Gastrocnemius medialis (tissue), 4 donors: Measurements from ENCODE around the gene MAD1L1. TPM values are rescaled to one million over a fixed set of nuclear protein-coding genes. Genes with fewer than 3 reads are reported as not detected.

ENCODE experiments used
- ATAC-seq, 2 donors: fragments of 150-250 bp; one replicate each; pipeline ENCODE4 v1.9.1; 2016
- DNase-seq, 2 donors: peaks; one replicate each; pipeline ENCODE4 v3.0.0-alpha.2; 2019
- H3K27ac ChIP-seq, 4 donors: fragments of 200-600 bp; sonication (generic); 1 replicate in 1 of 4; 2 replicates in 3 of 4; pipeline ENCODE4 v1.5.1; 2016 to 2018; ENCODE audit warnings: mild to moderate bottlenecking in 2 of 4, moderate library complexity in 1 of 4
- H3K27me3 ChIP-seq, 3 donors: fragments of 200-600 bp; sonication (generic) in 2 of 3; 1 replicate in 1 of 3; 2 replicates in 2 of 3; pipeline versions ENCODE4 v1.5.1 to v1.6.0; 2016 to 2019; ENCODE audit warnings: mild to moderate bottlenecking in 1 of 3, moderate library complexity in 1 of 3
- H3K36me3 ChIP-seq, 2 donors: fragments of 200-600 bp; sonication (generic) in 1 of 2; one replicate each; pipeline ENCODE4 v1.5.1; 2017 to 2018
- H3K4me1 ChIP-seq, 2 donors: fragments of 200-600 bp; sonication (generic) in 1 of 2; one replicate each; pipeline ENCODE4 v1.5.1; 2016 to 2017; ENCODE audit warnings: mild to moderate bottlenecking in 2 of 2
- H3K4me3 ChIP-seq, 4 donors: fragments of 200-600 bp; sonication (generic) in 3 of 4; 1 replicate in 1 of 4; 2 replicates in 3 of 4; pipeline ENCODE4 v1.5.1; 2016 to 2019; ENCODE audit warnings: mild to moderate bottlenecking in 2 of 4
- H3K9me3 ChIP-seq, 3 donors: fragments of 200-600 bp; sonication (generic) in 2 of 3; 1 replicate in 1 of 3; 2 replicates in 2 of 3; pipeline ENCODE4 v1.5.1; 2016 to 2019
- POLR2A ChIP-seq, 2 donors: fragments of 450-650 bp; IDR thresholded peaks; one replicate each; pipeline ENCODE4 v1.6.1; 2017; ENCODE audit warnings: antibody characterized with exemption in 2 of 2, mild to moderate bottlenecking in 2 of 2, moderate library complexity in 2 of 2
- in situ Hi-C, 4 donors: fragments of 200-750 bp; cut with MboI; loops; one replicate each; pipeline versions ENCODE4 v1.15.0 to v1.8.0; 2017; ENCODE audit warnings: low sequenced_read_pairs in 4 of 4
- intact Hi-C: fragments of 100-400 bp; cut with DNase I; formaldehyde crosslinking; loops from one replicate; pipeline ENCODE4 v1.15.1; 2023; ENCODE audit warnings: low total_unique reads
- total RNA-seq, 4 donors: library from RNA; depleted of rRNA; stranded (reverse); fragments of >200 nt; gene quantifications; one replicate each; pipeline versions ENCODE4 v1.1.0 to v1.2.3, GENCODE V29; 2016
- TF ChIP-seq, protein P1 (sequence below), 5 experiments: fragments of 450-650 bp in 3 of 5; fragments of 200-600 bp in 2 of 5; sonication (generic) in 2 of 5; IDR thresholded peaks in 4 of 5; conservative IDR thresholded peaks in 1 of 5; 1 replicate in 4 of 5; 2 replicates in 1 of 5; pipeline ENCODE4 v1.5.1; 2016 to 2019; ENCODE audit warnings: antibody characterized with exemption in 5 of 5, mild to moderate bottlenecking in 3 of 5, moderate library complexity in 3 of 5

Gene MAD1L1
- total RNA-seq, 4 donors from 2014 or later = 19.7 to 32.4 (median 22.7) TPM

DNA sequence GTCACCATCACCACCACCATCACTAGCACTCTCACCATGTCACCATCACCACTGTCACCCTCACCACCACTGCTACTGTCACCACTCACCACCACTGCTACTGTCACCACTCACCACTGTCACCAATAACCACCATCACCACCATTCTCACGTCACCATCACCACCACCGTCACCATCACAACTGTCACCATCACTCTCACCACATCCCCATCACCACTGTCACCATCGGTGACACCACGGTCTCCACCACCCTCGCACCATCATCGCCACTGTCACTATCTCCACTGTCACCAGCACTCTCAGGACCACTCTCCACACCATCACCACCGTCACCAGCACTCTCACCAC is 130.4 kb downstream of the MAD1L1 start:
- intact Hi-C loops = loop anchor here (10.0 kb wide), 1 partner anchor 52 kb away; no protein-coding TSS in a partner anchor
- peaks cover 21 to 25% of the 10 kb centered on the region in 2 donors for H3K4me1 ChIP-seq
- in situ Hi-C loops = no loop called here

DNA sequence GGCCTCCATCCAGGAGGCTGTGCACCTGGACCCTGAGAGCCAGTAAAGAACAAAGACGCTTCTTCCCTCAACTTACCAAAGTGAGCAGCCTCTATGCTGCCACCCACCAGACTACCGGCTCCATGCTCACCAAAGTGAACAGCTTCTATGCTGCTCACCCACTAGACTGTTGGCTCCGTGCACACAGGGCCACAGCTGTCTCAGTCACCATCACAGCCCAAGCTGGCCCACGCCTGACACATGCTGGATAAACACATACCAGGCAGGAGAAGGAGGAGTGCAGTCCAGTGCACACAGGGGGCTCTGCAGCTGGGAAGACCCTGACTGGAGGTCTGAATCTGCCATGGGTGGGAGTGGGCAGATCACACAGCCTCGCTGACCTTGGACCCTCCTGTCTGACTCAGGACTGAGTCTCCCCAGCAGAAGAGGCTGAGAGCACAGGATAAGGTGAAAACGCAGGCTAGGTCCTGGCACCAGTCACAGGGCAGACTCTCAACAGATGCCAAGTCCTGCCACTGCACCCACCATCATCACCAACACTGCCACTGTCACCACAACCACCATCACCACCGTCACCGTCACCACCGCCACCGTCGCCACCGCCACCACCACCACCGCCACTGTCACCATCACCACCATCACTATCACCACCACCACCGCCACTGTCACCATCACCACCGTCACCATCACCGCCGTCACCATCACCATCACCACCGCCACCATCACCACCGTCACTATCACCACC is 130.9 kb downstream of the MAD1L1 start:
- Histone ChIP-seq H3K9me3 (no peaks in the 10 kb centered on the region), H3K36me3 (no peaks in the 10 kb centered on the region), H3K4me3 (no peak overlapping the region), H3K4me1 (peaks cover 19 to 20% of the 10 kb centered on the region in 2 donors), H3K27ac (no peak overlapping the region), H3K27me3 (no peaks in the 10 kb centered on the region)
- in situ Hi-C loops (no loop called here), intact Hi-C loops (loop anchor here (10.0 kb wide), 1 partner anchor 53 kb away; no protein-coding TSS in a partner anchor)
- ATAC-seq (no peak), DNase-seq (no peak)
- TF ChIP-seq, protein P1, sequence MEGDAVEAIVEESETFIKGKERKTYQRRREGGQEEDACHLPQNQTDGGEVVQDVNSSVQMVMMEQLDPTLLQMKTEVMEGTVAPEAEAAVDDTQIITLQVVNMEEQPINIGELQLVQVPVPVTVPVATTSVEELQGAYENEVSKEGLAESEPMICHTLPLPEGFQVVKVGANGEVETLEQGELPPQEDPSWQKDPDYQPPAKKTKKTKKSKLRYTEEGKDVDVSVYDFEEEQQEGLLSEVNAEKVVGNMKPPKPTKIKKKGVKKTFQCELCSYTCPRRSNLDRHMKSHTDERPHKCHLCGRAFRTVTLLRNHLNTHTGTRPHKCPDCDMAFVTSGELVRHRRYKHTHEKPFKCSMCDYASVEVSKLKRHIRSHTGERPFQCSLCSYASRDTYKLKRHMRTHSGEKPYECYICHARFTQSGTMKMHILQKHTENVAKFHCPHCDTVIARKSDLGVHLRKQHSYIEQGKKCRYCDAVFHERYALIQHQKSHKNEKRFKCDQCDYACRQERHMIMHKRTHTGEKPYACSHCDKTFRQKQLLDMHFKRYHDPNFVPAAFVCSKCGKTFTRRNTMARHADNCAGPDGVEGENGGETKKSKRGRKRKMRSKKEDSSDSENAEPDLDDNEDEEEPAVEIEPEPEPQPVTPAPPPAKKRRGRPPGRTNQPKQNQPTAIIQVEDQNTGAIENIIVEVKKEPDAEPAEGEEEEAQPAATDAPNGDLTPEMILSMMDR (IDR thresholded peaks at IDR 0.05 in 4 of 5, conservative IDR thresholded peaks at IDR 0.05 in 1 of 5) = no peak
- TF ChIP-seq POLR2A (IDR thresholded peaks at IDR 0.05) = no peak

More for the DNA sequence above, 130.4 kb downstream of the MAD1L1 start:
- no peak for DNase-seq
- no peak for ATAC-seq
- no peak overlapping the region for H3K27ac ChIP-seq
- no peaks in the 10 kb centered on the region for H3K9me3 ChIP-seq
- no peak overlapping the region for H3K4me3 ChIP-seq
- TF ChIP-seq POLR2A (IDR thresholded peaks at IDR 0.05) = no peak
- TF ChIP-seq, protein P1 (IDR thresholded peaks at IDR 0.05 in 4 of 5, conservative IDR thresholded peaks at IDR 0.05 in 1 of 5) = no peak
- H3K36me3 ChIP-seq = no peaks in the 10 kb centered on the region
- H3K27me3 ChIP-seq = no peaks in the 10 kb centered on the region

DNA sequence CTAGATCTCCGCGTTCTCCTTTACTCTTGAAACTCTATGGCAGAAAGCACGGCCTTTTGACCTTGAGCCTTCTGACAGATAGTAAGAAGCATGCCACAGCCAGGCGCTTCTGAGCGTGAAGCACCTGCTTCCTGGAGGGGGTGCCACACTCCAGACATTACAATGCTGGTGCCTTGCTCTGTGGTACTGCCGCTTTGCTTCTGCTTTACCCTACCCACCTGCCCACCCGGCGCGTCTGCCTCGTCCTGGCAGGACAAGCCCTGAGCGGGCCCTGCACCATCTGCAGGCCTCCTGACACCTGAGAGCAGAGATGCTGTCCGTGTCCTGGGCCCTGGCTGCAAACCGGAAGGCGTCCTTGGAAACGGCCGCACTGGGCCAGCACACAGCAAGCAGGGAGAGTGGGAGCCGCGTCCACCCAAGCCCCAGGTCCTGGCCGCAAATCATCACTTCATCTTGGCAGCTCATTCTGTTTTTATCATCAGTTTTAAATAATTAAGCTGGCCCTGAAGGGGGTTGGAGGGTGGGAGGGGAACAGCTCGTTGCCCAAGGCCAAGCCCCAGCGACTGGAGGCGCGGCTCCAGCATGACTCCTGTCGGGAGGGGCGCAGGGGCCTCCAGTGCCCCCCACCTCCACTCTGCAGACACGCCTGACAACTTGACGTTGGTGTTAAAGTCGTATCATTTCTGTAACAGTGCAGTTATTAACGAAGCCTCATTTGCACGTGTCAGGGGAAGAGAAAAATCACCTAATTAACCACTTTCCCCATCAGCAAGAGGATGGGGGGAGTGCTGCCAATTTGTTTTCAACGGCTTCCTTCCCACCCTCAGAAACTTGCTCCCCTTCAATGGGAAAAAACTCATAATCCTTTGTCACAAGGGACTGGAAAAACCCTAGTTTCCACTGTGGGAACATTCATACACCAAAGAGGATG is 132.2 kb downstream of the MAD1L1 start:
- Histone ChIP-seq H3K36me3 (no peaks in the 10 kb centered on the region), H3K4me1 (peaks cover 16% of the 10 kb centered on the region in 2 donors), H3K4me3 (no peak overlapping the region), H3K9me3 (no peaks in the 10 kb centered on the region), H3K27me3 (no peaks in the 10 kb centered on the region), H3K27ac (no peak overlapping the region)
- intact Hi-C loops (loop anchor here (10.0 kb wide), 1 partner anchor 54 kb away; no protein-coding TSS in a partner anchor), in situ Hi-C loops (no loop called here)
- TF ChIP-seq, protein P1 (IDR thresholded peaks at IDR 0.05 in 4 of 5, conservative IDR thresholded peaks at IDR 0.05 in 1 of 5) = no peak
- peak in 1 of 2 donors; percentile 23 for ATAC-seq
- no peak for DNase-seq

DNA sequence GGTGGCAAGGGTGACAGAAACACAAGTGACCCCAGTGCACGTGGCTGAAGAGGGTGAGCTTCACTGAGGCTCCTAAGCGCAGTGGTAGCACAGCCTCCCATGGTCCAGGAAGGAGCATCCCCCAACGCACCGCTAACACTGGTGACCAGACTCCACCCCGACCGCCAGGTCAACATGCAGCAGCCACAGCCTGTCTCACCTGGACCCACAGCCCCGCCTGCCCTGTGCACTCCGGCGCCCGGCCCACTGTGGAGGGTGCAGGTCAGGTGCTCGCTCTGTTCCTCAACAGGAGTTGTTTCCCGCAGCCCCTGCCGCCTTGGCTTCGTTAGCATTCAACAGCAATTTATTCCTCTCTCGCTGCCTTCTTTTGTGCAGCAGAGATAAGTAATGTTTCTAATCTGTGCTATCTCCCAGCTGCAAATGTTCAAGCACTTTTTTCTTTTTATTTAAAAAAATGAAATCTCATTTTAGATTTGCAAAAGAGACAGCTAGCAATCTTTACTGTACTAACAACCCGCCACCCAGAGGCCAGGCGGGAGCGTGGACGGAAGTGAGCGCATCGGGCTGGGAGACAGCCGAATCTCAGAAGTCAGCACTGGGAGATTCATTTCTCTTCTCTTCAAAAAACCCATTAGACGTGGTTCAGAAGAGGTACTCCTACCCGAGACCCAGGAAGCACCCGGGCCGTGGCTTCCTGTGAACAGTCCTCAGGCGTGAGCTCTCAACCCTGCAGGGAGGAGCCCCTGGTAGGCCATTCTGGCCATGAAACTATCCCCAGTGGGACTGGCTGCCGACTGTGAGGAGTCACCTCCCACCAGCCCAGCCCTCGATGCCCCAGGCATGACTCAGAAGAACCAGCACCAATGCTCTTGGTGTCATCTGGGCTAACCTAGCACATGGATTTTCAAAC is 133.4 kb downstream of the MAD1L1 start:
- H3K4me1 ChIP-seq = peaks cover 9 to 10% of the 10 kb centered on the region in 2 donors
- no peak for ATAC-seq
- H3K27me3 ChIP-seq = no peaks in the 10 kb centered on the region
- no peaks in the 10 kb centered on the region for H3K36me3 ChIP-seq
- H3K9me3 ChIP-seq = no peaks in the 10 kb centered on the region
- intact Hi-C loops (no loop called here), in situ Hi-C loops (no loop called here)
- no peak overlapping the region for H3K4me3 ChIP-seq
- no peak overlapping the region for H3K27ac ChIP-seq
- DNase-seq = no peak
- no peak for TF ChIP-seq POLR2A (IDR thresholded peaks at IDR 0.05)
